NCI-H2171 (cell line): ENCODE results near the gene FGF8.
"Not testable (repeated sequence)": the region's sequence is repeated elsewhere in the genome, so short reads cannot be mapped to it uniquely, and the experiment has no call there.

Experiments
- DNase-seq: peaks from one replicate; lab custom pipeline; 2025; lab: John Stamatoyannopoulos, UW

Gene FGF8

DNA sequence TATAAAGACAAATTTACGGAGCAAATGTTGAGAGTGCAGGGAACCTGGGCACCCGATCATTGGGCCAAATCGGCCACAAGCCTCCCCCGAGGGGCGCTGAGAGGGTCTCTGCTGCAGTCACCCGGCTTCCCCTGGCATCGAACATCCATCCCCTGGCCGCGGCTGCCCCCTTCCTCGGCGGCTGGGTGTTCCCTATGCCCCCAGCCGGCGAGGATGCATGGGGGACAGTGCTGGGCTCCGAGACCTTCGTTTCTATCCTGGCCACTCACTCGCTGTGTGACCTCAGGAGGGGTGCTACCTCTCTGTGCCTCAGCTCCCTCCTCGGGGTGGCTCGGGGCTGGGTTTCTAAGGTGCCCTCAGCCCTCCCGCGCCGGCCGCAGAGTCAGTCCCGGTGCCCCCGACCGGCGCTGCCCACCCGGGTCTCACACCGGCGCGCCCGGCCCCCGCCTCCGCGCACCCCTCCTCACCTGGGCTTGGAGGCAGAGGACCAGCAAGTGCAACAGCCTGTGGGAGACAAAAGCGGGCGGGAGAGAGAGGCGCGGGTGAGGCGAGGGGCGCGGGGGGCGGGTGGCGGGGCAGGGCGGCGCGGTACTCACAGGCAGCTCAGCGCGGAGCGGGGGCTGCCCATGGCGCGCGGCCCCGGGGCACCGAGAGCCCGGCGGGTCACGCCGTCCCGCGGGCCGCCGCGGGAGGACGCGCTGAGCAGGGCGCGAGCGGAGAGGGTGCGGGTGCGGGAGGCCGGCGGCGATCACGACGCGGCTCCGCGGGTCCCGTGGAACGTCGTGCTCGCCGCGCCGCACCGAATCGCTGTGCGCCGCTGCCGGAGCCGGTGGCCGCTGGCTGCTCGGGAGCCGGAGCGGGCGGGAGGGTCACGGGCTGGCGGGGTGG is at the start of gene FGF8:
Gene FGF8 (minus strand): TSS at position 842 of the 888 bp plus-strand sequence. CDS start 214 bp downstream, at position 628.
- no peak for DNase-seq

- no peak for DNase-seq
Observed at GRCh38 chr10:101824736-101825135, 48.8 kb upstream of the FGF8 start.

DNA sequence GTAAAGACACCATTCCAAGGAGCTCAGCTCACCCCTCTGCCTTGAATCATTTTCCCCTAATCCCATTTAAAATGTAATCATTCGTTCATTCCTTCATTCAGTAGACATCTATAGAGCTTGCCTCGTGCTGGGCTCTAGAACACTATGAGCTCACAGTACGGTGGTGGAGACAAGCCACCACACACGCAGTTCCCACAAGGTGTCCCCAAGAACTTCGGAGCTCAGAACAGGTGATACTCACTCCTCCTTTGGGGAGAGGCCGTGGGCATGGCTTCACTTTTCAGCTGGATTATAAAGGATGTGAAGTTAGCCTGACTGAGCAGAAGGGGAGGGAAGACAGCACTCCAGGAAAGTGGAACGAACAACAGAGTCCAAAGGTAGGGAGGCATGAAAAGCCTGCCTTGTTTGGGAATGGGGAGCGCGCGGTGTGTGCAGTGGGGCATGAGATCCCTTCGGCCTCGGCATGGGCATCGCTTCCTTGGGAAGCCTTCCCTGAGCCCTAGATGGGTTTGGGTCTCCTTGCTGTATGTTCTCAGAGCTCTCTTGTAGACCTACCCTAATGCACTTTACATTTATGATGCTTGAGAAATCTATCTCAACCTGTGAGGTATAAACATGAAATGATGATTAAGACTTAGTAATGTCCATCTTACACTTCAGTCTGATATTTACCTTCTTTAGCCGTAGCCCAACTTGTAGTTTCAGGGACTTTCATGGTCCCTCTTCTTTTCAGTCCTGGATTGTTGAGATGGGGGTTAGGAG is 43.1 kb upstream of the FGF8 start:
- no peak for DNase-seq

GRCh38 chr10:101818119-101818871 is 42.4 kb upstream of the FGF8 start, which contains the start of gene OGA:
OGA (minus strand) TSS chr10:101818444; CDS start chr10:101818022, 422 bp downstream.
- DNase-seq = peak; percentile 90

- DNase-seq = no peak
Observed at GRCh38 chr10:101817337-101818118, 41.6 kb upstream of the FGF8 start.

DNA sequence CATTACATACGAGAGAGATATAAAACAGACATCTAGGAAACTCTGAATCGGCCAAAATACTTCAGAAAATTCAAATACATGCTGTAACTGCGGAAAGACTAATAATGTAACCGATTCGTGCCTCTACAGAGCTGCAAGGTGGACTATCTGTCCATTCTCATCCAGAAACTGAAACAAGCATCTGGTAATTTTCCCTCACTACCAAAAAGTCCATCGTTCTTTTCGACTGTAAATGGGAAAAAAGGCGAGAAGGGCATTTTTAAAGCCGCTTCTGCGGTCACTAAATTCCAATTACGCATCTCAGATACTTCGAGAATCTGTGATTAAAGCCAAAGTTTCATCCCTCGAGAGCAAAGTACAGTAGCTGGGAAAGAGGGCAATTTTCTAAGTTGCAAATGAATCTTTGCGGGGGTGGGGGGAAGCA is 41.0 kb upstream of the FGF8 start:
- no peak for DNase-seq

GRCh38 chr10:101816376-101816775 is 40.5 kb upstream of the FGF8 start:
- no peak for DNase-seq

GRCh38 chr10:101814466-101815071 is 38.7 kb upstream of the FGF8 start:
- no peak for DNase-seq

GRCh38 chr10:101812606-101813005 is 36.7 kb upstream of the FGF8 start:
- no peak for DNase-seq

DNA sequence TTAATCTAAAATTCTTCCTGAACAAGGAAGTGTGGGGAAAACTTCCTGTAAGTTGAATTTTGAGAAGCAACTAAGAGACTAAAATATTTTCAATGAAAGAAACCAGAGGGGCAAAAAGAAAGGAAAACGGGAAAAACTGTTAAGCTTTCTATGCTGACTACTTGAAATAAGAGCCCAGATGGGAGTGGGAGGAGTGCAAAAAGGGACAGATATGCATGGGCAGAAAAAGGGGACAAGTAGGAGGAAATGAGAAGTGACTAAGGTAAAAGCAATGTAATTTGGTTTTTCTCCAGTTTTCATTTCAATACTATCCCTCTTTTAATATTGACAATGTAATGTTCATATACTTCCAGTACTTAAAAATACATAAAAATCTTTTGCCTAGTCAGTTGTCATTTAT is 31.2 kb upstream of the FGF8 start:
- DNase-seq = no peak

DNA sequence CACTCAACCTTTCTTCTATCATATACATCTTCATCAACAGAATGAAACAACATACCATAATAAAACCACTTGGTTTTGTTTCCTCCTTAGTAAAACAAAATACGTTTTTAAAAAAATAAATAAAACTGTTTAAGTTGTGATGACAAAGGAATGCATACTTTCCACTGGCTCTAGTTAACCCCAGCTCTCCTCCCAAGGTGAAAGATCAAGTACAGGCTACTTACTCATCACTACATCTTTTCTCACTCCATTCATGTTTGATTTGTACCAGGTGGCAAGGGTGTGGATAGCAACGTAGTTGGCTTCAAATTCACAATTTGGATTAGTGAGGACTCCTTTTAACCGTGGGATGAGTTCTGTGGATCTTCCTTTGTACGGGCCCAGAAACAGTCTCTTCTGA is 27.6 kb upstream of the FGF8 start:
- DNase-seq = no peak

GRCh38 chr10:101797403-101798059 is 21.6 kb upstream of the FGF8 start:
- no peak for DNase-seq

DNA sequence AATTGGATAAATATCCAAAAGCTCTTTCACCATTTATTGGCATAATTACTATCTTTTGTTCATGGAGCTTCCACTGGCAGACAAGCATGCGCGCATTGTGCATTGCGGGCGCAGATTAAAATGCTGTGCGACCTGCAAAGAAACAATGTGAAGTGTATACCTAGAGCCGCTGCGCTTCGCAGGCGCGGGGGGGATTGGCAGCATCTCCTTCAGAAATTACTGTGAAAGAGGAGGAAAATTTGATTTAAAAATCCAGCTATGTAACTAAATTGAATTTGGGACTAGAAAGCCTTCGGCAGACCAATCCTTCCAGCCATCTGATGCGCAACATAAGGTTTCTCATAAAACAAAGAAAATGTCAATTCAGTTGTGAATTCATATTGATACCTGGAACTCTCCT is 17.6 kb upstream of the FGF8 start:
- DNase-seq = no peak

DNA sequence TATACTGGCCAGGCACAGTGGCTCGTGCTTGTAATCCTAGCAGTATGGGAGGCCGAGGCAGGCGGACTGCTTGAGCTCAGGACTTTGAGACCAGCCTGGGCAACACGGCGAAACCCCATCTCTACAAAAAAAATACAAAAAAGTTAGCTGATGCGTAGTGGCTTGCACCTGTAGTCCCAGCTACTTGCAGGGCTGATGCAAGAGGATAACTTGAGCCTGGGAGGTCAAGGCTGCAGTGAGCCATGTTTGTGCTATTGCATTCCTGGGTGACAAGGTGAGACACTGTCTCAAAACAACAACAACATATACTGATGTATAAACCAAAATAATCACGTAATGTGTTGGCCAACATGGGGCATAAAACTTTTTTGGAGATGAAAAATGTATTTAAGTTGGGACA is 13.8 kb upstream of the FGF8 start:
- no peak for DNase-seq

DNA sequence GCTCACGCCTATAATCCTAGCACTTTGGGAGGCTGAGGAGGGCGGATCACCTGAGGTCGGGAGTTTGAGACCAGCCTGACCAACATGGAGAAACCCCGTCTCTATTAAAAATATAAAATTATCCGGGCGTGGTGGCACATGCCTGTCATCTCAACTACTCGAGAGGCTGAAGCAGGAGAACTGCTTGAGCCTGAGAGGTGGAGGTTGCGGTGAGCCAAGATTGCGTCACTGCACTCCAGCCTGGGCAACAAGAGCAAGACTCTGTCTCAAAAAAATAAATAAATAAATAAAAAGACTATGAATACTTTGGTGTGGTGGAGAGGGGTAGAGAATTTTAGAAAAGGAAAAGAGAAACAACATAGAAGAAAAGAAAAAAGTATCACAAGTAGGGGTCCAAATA is 13.3 kb upstream of the FGF8 start:
- DNase-seq = not testable (repeated sequence)

DNA sequence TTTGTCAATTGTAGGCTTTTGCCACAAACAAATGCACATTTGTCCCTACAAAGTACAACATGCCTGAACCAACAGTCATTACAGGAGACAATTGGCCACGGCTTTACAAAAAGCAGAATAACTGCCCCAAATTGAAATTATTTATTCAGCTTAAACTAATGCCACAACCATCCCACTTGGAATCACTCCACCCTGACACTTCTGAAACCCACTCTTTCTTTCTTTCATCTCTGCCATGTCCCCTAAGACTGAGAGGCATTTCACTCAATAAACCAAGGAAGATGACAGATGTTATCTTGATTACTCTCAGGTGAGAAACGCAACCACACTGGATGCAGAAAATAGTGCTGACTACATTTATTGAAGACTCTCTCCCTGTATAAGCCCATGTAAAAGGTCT is 9.9 kb upstream of the FGF8 start:
- no peak for DNase-seq

DNA sequence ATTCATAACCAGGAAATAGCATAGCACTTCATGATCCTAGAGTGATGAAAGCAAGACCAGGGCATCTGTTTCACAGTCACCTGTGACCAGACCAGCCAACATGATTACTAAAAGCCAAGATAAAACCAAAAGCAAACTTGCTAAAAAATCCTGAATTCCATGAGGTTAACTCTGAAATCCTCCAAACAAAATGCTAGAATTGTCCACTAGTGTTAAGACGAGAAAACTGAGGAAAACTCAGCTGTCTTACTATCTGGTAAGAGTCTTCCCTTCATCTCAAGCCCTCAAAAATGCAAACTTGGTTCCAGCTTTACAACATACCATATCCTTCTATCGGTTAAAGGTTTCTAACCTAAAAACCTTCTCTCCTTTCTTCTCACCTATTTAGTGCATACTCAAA is 8.6 kb upstream of the FGF8 start:
- no peak for DNase-seq

- no peak for DNase-seq
Observed at GRCh38 chr10:101783736-101784118, 7.8 kb upstream of the FGF8 start.

DNA sequence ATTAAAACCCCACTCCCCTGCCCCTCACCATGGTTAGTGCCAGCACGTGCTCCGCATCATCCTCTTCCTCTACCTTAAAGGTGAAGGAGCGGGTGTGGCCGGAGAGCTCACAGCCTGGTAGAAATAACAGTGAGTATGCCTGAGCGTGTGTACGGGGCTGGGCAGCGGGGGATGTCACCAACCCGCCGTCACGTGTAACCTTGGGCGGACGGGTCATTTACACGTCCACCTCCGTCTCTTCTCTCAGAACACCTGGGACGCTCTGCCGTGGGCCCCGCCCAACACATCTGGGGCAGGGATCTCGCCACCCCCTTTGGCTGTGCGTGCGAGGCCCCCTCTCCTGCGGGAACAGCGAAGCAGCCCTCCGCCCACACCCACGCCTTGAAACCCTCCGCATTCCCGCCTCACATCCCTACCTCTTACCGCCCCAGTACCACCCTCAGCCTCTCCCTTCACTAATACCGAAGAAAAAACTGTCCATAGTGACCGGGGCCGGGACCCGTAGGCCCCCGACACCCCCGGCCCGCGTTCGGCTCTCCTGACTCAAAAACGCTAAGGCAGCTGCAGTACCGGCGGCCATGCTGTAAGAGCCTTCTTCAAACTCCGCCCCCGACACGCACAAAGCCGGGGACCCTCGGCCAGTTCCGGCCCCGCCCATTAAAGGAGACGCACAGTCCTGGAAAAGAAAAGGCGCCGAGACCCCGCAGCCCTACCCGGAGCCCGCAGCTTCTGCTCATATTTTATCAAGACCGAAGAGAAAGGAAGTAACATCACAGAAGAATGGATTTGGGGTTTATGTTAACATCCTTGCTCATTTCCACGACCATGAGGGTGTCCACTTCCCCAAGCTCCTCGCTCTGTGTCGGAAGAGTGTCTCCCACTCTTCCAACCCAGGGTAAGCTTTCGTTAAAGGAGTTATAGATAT is 7.2 kb upstream of the FGF8 start, which contains the start of gene NPM3:
Gene NPM3 (minus strand): TSS at position 636 of the 925 bp plus-strand sequence. CDS start 56 bp downstream, at position 580.
- DNase-seq = peak; percentile 76
